ENCODE results near the gene SLC9A8.

GRCh38 chr20:49929142-49929494, 116.5 kb downstream of the SLC9A8 start:
- TF ChIP-seq CTCF (IDR thresholded peaks at IDR 0.05; ENCODE audit: borderline replicate concordance, extremely low read depth, low read length, poor library complexity, severe bottlenecking) (no peak), EZH2 (IDR thresholded peaks at IDR 0.05; ENCODE audit: borderline replicate concordance, low read depth, low read length, severe bottlenecking) (no peak)
